Osteoblast (primary cell): ENCODE results near the gene PEAK3. TPM values are rescaled to one million over a fixed set of nuclear protein-coding genes. Genes with fewer than 3 reads are reported as not detected.

Experiments used
- DNase-seq: peaks from one replicate; pipeline ENCODE4 v3.0.0; 2011; ENCODE audit warnings: low spot score, mixed read lengths; ENCODE audit not compliant: insufficient read length; ENCODE audit errors: missing footprints
- H2AFZ ChIP-seq: 2 replicates; pipeline ENCODE4 v1.6.0; 2011; ENCODE audit warnings: mild to moderate bottlenecking, low read length
- H3K27ac ChIP-seq: 2 replicates; pipeline ENCODE4 v1.5.1; 2011; ENCODE audit warnings: mild to moderate bottlenecking, low read depth, low read length, moderate library complexity
- H3K27me3 ChIP-seq: 2 replicates; pipeline ENCODE4 v1.6.0; 2012; ENCODE audit warnings: mild to moderate bottlenecking, control low read depth, inconsistent platforms, low read length, moderate library complexity; ENCODE audit not compliant: insufficient read depth
- H3K36me3 ChIP-seq: 2 replicates; pipeline ENCODE4 v1.5.1; 2011; ENCODE audit warnings: mild to moderate bottlenecking, low read length, control low read depth, moderate library complexity; ENCODE audit not compliant: insufficient read depth
- H3K4me1 ChIP-seq: 2 replicates; pipeline ENCODE4 v1.5.1; 2011; ENCODE audit warnings: mild to moderate bottlenecking, low read length, control low read depth, moderate library complexity; ENCODE audit not compliant: insufficient read depth
- H3K4me2 ChIP-seq: 2 replicates; pipeline ENCODE4 v1.6.0; 2011; ENCODE audit warnings: mild to moderate bottlenecking, low read length; ENCODE audit not compliant: insufficient read depth
- H3K4me3 ChIP-seq: fragments of 200-600 bp; sonication (generic); 3 replicates; pipeline ENCODE4 v1.5.1; 2012; ENCODE audit warnings: mild to moderate bottlenecking, low read length, inconsistent platforms; ENCODE audit not compliant: insufficient read depth
- H3K79me2 ChIP-seq: 2 replicates; pipeline ENCODE4 v1.6.0; 2012; ENCODE audit warnings: mild to moderate bottlenecking, low read length, control low read depth, inconsistent platforms; ENCODE audit not compliant: insufficient read depth
- H3K9me3 ChIP-seq: 2 replicates; pipeline ENCODE4 v1.5.1; 2011; ENCODE audit warnings: low read depth, low read length, control low read depth
- H4K20me1 ChIP-seq: 2 replicates; pipeline ENCODE4 v1.6.0; 2012; ENCODE audit warnings: mild to moderate bottlenecking, low read length, control low read depth; ENCODE audit not compliant: insufficient read depth
- total RNA-seq: library from RNA; depleted of rRNA; stranded (reverse); fragments of >200 nt; gene quantifications from 2 replicates; pipeline ENCODE4 v1.2.3, GENCODE V29; 2012
- TF ChIP-seq, protein P1 (sequence below): IDR thresholded peaks from 2 replicates; pipeline ENCODE4 v1.5.1; 2011; ENCODE audit warnings: mild to moderate bottlenecking, low read depth, low read length, moderate library complexity; ENCODE audit errors: extremely low read depth

The PEAK3 gene
- total RNA-seq, 1 donor = not detected

DNA sequence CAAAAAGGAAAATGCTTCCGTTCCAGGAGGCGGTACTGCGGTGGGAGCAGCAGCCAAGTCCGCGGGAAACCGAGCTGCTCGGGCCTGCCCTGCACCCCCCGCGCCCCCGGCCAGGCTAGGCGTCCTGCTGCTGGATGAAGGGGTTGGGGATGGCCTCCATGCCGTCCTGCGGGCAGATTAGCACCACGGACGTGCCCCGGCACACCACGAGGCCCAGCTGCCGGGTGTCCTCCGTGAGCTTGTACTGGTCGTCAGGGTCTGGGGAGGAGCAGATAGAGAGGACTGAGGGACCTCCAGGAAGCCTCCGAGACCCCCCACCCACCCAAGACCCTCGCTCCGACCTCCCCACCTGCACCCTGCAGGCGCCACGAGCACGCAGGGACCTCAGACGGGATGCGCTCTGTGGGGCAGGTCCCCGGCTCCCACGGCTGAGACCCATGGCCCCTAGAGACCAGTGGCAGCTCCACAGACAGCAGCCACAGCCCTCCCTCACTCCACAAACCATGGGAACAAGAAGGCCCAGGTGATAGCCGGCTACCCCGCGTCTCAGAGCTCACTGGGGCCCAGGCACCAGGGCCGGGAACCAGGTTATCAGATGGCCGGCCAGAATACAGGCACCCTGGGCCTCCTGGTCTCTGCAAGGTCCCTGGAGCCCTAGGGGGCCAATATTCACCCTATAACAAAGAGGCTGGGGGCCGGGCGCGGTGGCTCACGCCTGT, 39.7 kb upstream of the PEAK3 start:
- Histone ChIP-seq H3K4me3 (no peak overlapping the region), H3K4me2 (no peak overlapping the region), H2AFZ (no peak overlapping the region), H3K4me1 (peaks cover 5% of the 10 kb centered on the region), H3K79me2 (peaks cover 23% of the 10 kb centered on the region), H3K27me3 (no peaks in the 10 kb centered on the region), H3K27ac (no peak overlapping the region), H4K20me1 (peaks cover 6% of the 10 kb centered on the region), H3K9me3 (no peaks in the 10 kb centered on the region), H3K36me3 (peaks cover 11% of the 10 kb centered on the region)
- TF ChIP-seq, protein P1, sequence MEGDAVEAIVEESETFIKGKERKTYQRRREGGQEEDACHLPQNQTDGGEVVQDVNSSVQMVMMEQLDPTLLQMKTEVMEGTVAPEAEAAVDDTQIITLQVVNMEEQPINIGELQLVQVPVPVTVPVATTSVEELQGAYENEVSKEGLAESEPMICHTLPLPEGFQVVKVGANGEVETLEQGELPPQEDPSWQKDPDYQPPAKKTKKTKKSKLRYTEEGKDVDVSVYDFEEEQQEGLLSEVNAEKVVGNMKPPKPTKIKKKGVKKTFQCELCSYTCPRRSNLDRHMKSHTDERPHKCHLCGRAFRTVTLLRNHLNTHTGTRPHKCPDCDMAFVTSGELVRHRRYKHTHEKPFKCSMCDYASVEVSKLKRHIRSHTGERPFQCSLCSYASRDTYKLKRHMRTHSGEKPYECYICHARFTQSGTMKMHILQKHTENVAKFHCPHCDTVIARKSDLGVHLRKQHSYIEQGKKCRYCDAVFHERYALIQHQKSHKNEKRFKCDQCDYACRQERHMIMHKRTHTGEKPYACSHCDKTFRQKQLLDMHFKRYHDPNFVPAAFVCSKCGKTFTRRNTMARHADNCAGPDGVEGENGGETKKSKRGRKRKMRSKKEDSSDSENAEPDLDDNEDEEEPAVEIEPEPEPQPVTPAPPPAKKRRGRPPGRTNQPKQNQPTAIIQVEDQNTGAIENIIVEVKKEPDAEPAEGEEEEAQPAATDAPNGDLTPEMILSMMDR = no peak
- no peak for DNase-seq

DNA sequence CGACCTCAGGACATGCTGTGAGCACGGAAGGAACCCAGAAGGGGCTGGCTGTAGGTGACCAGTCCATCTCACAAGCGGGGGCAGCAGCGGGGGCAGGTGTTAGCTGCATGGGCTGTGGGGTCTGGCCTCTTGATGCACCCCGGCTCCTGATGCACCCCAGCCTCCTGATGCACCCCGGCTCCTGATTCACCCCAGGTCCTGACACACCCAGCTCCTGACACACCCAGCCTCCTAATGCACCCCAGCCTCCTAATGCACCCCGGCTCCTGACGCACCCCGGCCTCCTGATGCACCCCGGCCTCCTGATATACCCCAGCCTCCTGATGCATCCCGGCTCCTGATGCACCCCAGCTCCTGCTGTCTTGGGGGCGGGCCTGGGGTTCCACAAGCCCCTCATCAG, 39.0 kb upstream of the PEAK3 start:
- no peaks in the 10 kb centered on the region for H3K27me3 ChIP-seq
- H2AFZ ChIP-seq = no peak overlapping the region
- H3K4me3 ChIP-seq = no peak overlapping the region
- H3K4me1 ChIP-seq = peaks cover 7% of the 10 kb centered on the region
- peaks cover 7% of the 10 kb centered on the region for H3K36me3 ChIP-seq
- TF ChIP-seq, protein P1 = no peak
- H3K27ac ChIP-seq = no peak overlapping the region
- DNase-seq = no peak
- H3K79me2 ChIP-seq = peaks cover 15% of the 10 kb centered on the region
- H4K20me1 ChIP-seq = peaks cover 4% of the 10 kb centered on the region
- no peaks in the 10 kb centered on the region for H3K9me3 ChIP-seq
- H3K4me2 ChIP-seq = no peak overlapping the region

DNA sequence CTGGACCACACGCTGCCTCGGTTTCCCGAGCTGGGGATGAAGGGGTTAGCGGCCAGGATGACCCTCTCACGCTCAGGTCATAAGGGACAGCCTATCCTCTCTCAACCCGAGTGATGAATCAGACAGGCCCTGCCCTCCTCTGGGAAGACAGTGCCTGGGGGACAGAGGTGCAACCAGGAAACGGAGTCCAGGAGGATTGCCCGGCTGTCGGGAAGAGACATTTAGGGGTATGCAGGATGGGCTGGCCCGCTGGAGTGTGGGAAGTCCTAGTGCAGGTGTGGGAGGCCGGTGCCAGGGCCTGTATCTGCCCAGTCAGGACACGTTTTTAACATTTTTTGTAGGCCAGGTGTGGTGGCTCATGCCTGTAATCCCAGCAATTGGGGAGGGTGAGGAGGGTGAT, 38.1 kb upstream of the PEAK3 start:
- TF ChIP-seq, protein P1 = no peak
- Histone ChIP-seq H3K9me3 (no peaks in the 10 kb centered on the region), H3K4me2 (no peak overlapping the region), H3K4me3 (no peak overlapping the region), H3K36me3 (peaks cover 4% of the 10 kb centered on the region), H3K4me1 (peaks cover 7% of the 10 kb centered on the region), H4K20me1 (peaks cover 4% of the 10 kb centered on the region), H3K27ac (no peak overlapping the region), H2AFZ (no peak overlapping the region), H3K27me3 (no peaks in the 10 kb centered on the region), H3K79me2 (peaks cover 6% of the 10 kb centered on the region)
- DNase-seq = no peak

DNA sequence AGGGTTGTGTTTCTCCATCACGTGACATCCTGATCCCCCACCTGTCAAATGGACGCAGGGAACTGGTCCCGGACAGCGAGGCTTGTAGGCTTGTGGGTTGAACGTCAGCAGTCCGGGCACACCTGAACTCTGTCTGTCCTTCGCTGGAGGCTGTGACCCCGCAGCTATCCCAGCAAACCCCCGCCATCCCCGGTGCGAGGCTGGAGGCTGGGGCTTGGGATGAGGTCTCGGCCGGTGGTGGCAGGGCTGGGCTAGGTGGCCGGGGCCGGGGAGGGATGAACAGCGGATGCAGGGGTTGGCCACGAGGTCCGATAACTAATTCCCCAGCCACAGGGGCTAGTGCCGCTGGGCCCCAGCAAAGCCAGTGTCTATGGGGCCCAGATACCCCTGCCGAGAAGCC, 37.6 kb upstream of the PEAK3 start:
- Histone ChIP-seq H3K79me2 (peaks cover 1% of the 10 kb centered on the region), H3K4me3 (no peak overlapping the region), H4K20me1 (no peaks in the 10 kb centered on the region), H3K27ac (no peak overlapping the region), H2AFZ (no peak overlapping the region), H3K9me3 (no peaks in the 10 kb centered on the region), H3K36me3 (peaks cover 4% of the 10 kb centered on the region), H3K4me1 (peaks cover 7% of the 10 kb centered on the region), H3K27me3 (no peaks in the 10 kb centered on the region), H3K4me2 (no peak overlapping the region)
- TF ChIP-seq, protein P1 = no peak
- no peak for DNase-seq
